ENCODE measurements around the gene PARD3.

Gene PARD3

DNA sequence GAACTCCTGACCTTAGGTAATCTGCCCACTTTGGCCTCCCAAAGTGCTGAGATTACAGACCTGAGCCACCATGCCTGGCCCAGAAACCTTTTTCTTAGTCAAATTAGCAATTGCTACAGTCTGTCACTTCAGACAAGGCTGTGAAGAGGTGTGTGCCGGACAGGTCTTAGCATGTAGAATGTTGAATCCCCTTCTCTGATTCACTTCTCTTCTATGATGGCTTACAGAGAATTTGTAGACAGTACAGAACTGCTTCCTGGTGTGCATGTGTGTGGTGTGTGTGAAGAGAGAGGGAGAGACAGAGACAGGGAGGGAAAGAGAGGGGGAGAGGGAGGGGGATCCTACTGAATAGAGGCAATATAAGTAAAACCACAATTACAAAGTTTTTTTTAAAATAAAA lies 150.4 kb downstream of the PARD3 start:
- no peak for DNase-seq (ENCODE audit: extremely low spot score)

DNA sequence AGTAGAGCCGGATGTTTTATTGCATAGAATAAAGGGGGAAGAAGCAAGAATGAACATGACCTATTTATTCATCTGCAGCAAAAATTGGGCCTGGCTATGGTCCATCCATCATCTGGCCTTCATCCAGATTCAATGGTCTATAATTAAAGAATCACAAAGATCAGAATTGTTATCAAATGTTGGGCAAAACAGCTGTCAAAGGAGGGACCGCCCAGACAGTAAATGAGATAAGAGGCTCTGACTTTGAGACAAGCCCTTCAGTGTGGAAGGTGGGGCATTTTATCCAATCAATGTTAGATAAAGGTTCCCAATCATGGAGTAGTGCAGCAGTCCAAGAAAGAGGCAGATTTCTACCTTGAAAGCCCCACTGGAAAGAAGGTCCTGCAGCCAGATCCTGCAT lies 153.5 kb downstream of the PARD3 start:
- no peak for DNase-seq (ENCODE audit: extremely low spot score)
- TF ChIP-seq SUZ12 (IDR thresholded peaks at IDR 0.05) (no peak), SP1 (IDR thresholded peaks at IDR 0.05) (no peak), ZNF384 (IDR thresholded peaks at IDR 0.05) (no peak), HDGF (IDR thresholded peaks at IDR 0.05; ENCODE audit: borderline replicate concordance) (no peak), FOXA1 (IDR thresholded peaks at IDR 0.05) (no peak)
- TF ChIP-seq, protein P1, sequence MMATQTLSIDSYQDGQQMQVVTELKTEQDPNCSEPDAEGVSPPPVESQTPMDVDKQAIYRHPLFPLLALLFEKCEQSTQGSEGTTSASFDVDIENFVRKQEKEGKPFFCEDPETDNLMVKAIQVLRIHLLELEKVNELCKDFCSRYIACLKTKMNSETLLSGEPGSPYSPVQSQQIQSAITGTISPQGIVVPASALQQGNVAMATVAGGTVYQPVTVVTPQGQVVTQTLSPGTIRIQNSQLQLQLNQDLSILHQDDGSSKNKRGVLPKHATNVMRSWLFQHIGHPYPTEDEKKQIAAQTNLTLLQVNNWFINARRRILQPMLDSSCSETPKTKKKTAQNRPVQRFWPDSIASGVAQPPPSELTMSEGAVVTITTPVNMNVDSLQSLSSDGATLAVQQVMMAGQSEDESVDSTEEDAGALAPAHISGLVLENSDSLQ (IDR thresholded peaks at IDR 0.05): no peak
- ChIA-PET CTCF (interaction anchor here (1.6 kb wide), 1 partner anchor 9 kb away, joined by 3 read pairs; no protein-coding TSS in a partner anchor), POLR2A (no interaction called here)

More for the DNA sequence above, 150.4 kb downstream of the PARD3 start:
- CTCF ChIA-PET: no interaction called here
- TF ChIP-seq ELF4 (IDR thresholded peaks at IDR 0.05) (no peak), LEF1 (IDR thresholded peaks at IDR 0.05; ENCODE audit: borderline replicate concordance) (no peak), TARDBP (IDR thresholded peaks at IDR 0.05) (no peak), SP1 (IDR thresholded peaks at IDR 0.05) (no peak), SUZ12 (IDR thresholded peaks at IDR 0.05) (no peak), FOXM1 (IDR thresholded peaks at IDR 0.05; ENCODE audit: borderline replicate concordance) (no peak), HDGF (IDR thresholded peaks at IDR 0.05; ENCODE audit: borderline replicate concordance) (no peak)
- POLR2A ChIA-PET: no interaction called here

DNA sequence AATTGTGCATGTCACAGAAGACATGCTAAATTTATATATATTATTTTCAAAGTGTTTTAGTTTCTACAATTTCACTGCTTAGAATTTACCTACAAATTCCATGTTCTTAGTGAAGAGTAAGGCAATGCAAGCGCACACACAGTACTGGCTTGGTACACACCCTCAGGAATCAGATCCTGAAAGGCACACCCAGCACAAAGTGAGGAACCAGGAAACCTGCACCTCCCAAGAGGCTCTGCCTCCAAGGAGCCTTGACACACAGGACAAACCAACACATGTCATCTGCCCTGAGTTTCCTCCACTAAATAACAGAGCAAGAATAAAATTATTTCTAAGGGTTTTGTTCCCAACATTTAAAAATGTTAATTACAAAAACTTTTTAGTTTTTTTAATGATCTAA lies 156.2 kb downstream of the PARD3 start:
- no peak for DNase-seq (ENCODE audit: extremely low spot score)
- TF ChIP-seq HDGF (IDR thresholded peaks at IDR 0.05; ENCODE audit: borderline replicate concordance): no peak
- TF ChIP-seq FOXM1 (IDR thresholded peaks at IDR 0.05; ENCODE audit: borderline replicate concordance): no peak
- TF ChIP-seq, protein P1 (IDR thresholded peaks at IDR 0.05): no peak
- TF ChIP-seq SP1 (IDR thresholded peaks at IDR 0.05): no peak
- no peak for TF ChIP-seq ARNT (IDR thresholded peaks at IDR 0.05)
- no peak for TF ChIP-seq BHLHE40 (IDR thresholded peaks at IDR 0.05; ENCODE audit: borderline replicate concordance)
- TF ChIP-seq SUZ12 (IDR thresholded peaks at IDR 0.05): no peak
- TF ChIP-seq FOXA1 (IDR thresholded peaks at IDR 0.05): no peak
- TF ChIP-seq ELF4 (IDR thresholded peaks at IDR 0.05): no peak
- no peak for TF ChIP-seq CTBP1 (IDR thresholded peaks at IDR 0.05; ENCODE audit: borderline replicate concordance)
- ChIA-PET CTCF (interaction anchor here (0.6 kb wide), 1 partner anchor 7 kb away, joined by 4 read pairs; no protein-coding TSS in a partner anchor), POLR2A (no interaction called here)

DNA sequence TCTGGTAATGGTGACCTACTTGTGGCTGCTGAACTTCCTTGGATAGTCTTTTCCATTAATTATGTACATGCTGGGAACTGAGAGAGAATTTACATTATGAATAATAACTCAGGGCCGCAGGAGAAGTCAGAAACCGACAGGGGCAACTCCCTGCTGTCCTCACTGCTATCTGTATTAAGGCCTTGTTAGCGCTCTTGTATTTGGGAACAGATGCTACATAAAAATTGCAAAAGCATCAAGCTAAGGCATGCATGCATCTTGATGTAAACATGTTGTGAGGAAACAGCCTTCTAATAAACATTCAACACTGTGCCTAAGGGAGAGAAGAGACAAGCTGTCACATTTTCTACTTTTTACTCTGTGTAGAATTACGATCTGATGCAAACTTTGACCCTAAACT lies 158.4 kb downstream of the PARD3 start:
- ChIA-PET POLR2A (no interaction called here), CTCF (interaction anchor here (0.6 to 1.5 kb wide), 2 partner anchors 17 to 253 kb away, joined by 4 read pairs; no protein-coding TSS in a partner anchor)
- no peak for TF ChIP-seq FOXA1 (IDR thresholded peaks at IDR 0.05)
- no peak for TF ChIP-seq ELF4 (IDR thresholded peaks at IDR 0.05)
- no peak for TF ChIP-seq HDGF (IDR thresholded peaks at IDR 0.05; ENCODE audit: borderline replicate concordance)
- DNase-seq (ENCODE audit: extremely low spot score): no peak

DNA sequence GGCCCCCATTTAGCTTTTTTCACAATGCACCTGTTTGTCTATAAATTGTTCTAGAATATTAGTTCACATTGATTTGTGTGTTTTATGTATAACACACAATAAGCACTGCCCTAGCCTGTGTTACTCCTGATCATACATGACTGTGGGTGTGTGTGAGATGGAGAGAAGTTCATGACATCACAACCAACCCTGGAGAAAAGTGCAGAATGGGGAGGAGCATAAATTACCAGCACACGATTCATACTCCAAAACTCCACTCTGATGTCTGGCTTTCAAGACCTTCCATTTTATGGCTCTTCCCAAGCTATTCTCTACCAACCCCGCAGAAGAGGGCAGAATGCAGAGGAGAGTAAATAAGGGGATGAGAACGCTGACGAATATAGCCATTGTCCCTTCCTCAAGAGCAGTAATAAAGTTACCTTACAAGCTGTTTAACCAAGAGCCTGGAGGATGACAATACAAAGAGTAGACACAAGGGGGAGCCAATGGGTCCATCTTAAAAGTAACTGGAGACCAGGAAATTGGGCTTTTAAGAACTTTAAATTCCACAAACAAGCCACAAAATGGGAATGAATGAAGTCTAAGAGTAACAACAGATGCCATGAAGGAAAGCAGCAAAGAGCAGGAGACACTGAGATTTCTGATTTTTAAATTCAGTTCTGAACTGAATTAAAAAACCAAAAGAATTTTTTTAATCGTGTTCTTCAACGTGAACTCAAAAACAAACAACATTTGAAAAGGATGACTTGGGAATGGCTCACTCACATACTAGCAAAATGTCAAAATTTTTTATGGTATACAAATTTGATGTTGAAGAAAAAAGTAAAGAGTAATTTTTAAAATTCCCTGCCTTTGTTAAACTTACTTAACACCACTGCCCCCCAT lies 159.6 kb downstream of the PARD3 start:
- peak; percentile 23 for DNase-seq (ENCODE audit: extremely low spot score)
- POLR2A ChIA-PET: no interaction called here
- CTCF ChIA-PET: interaction anchor here (0.6 to 1.5 kb wide), 7 partner anchors 11 to 1690 kb away, joined by 3 to 6 read pairs (median 4); no protein-coding TSS in a partner anchor
- TF ChIP-seq, protein P1 (IDR thresholded peaks at IDR 0.05): no peak
- TF ChIP-seq FOXM1 (IDR thresholded peaks at IDR 0.05; ENCODE audit: borderline replicate concordance): no peak
- no peak for TF ChIP-seq L3MBTL2 (conservative IDR thresholded peaks at IDR 0.05)
- no peak for TF ChIP-seq ARNT (IDR thresholded peaks at IDR 0.05)
- no peak for TF ChIP-seq HDGF (IDR thresholded peaks at IDR 0.05; ENCODE audit: borderline replicate concordance)
- TF ChIP-seq SUZ12 (IDR thresholded peaks at IDR 0.05): no peak
- no peak for TF ChIP-seq TARDBP (IDR thresholded peaks at IDR 0.05)
- no peak for TF ChIP-seq SP1 (IDR thresholded peaks at IDR 0.05)

DNA sequence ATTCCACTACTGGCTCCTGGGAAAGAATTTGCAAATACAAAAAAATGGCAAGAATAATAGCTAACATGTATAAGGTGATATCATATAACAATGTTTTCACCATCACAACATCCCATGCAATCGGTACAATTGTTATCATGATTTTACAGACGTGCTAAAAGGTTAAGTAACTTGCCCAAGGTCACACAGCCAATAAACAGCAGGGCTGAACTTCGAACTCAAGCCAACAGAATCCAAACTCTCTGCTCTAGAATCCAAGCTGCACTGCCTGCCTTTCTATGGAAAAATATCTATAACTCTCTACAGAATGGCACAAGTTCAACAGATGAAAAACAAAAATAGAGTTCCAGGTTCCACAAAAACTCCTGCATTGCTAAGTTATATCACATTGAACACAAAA lies 160.9 kb downstream of the PARD3 start:
- CTCF ChIA-PET: interaction anchor here (0.9 to 1.4 kb wide), 2 partner anchors 14 to 340 kb away, joined by 3 to 4 read pairs; no protein-coding TSS in a partner anchor
- DNase-seq (ENCODE audit: extremely low spot score): no peak
- no peak for TF ChIP-seq BHLHE40 (IDR thresholded peaks at IDR 0.05; ENCODE audit: borderline replicate concordance)
- TF ChIP-seq LEF1 (IDR thresholded peaks at IDR 0.05; ENCODE audit: borderline replicate concordance): no peak
- TF ChIP-seq NFRKB (IDR thresholded peaks at IDR 0.05): no peak
- no peak for TF ChIP-seq CTBP1 (IDR thresholded peaks at IDR 0.05; ENCODE audit: borderline replicate concordance)
- no peak for TF ChIP-seq ARNT (IDR thresholded peaks at IDR 0.05)
- TF ChIP-seq FOXA1 (IDR thresholded peaks at IDR 0.05): no peak
- TF ChIP-seq HDGF (IDR thresholded peaks at IDR 0.05; ENCODE audit: borderline replicate concordance): no peak
- POLR2A ChIA-PET: no interaction called here

DNA sequence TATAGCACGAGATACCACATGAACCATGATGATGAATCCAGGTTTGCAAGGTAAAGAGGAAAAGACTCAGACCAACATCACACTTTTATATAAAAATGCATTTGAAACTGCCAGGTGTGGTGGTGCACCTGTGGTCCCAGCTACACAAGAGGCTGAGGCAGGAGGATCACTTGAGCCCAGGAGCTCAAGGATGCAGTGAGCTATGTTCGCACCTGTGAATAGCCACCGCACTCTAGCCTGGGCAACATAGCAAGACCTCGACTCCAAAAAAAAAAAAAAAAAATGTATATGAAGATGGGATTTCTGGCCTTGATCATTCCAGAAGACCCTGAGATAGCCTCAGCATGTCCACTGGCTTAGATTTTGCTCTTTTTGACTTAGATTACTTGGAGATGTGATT lies 161.6 kb downstream of the PARD3 start:
- POLR2A ChIA-PET: no interaction called here
- TF ChIP-seq BHLHE40 (IDR thresholded peaks at IDR 0.05; ENCODE audit: borderline replicate concordance): no peak
- TF ChIP-seq L3MBTL2 (conservative IDR thresholded peaks at IDR 0.05): no peak
- no peak for TF ChIP-seq SP1 (IDR thresholded peaks at IDR 0.05)
- no peak for TF ChIP-seq CTBP1 (IDR thresholded peaks at IDR 0.05; ENCODE audit: borderline replicate concordance)
- no peak for TF ChIP-seq SUZ12 (IDR thresholded peaks at IDR 0.05)
- TF ChIP-seq TARDBP (IDR thresholded peaks at IDR 0.05): no peak
- TF ChIP-seq FOXA1 (IDR thresholded peaks at IDR 0.05): no peak
- TF ChIP-seq, protein P1 (IDR thresholded peaks at IDR 0.05): no peak
- no peak for TF ChIP-seq LEF1 (IDR thresholded peaks at IDR 0.05; ENCODE audit: borderline replicate concordance)
- TF ChIP-seq FOXM1 (IDR thresholded peaks at IDR 0.05; ENCODE audit: borderline replicate concordance): no peak
- TF ChIP-seq ELF4 (IDR thresholded peaks at IDR 0.05): no peak
- no peak for TF ChIP-seq NFRKB (IDR thresholded peaks at IDR 0.05)
- no peak for TF ChIP-seq ZNF384 (IDR thresholded peaks at IDR 0.05)
- TF ChIP-seq HDGF (IDR thresholded peaks at IDR 0.05; ENCODE audit: borderline replicate concordance): no peak
- TF ChIP-seq ARNT (IDR thresholded peaks at IDR 0.05): no peak
- TF ChIP-seq FOXK2 (IDR thresholded peaks at IDR 0.05): no peak
- no peak for DNase-seq (ENCODE audit: extremely low spot score)
- CTCF ChIA-PET: interaction anchor here (0.9 kb wide), 1 partner anchor 14 kb away, joined by 3 read pairs; no protein-coding TSS in a partner anchor
